Neuronal stem cell (in vitro differentiated cells): ENCODE measurements around the gene GPATCH8.

Experiments used
- DNase-seq: peaks from one replicate; pipeline ENCODE4 v3.0.0-alpha.2; 2013; ENCODE audit warnings: low spot score
- H2AFZ ChIP-seq: one replicate; pipeline ENCODE4 v1.6.1; 2013; ENCODE audit warnings: mild to moderate bottlenecking, low read length, inconsistent platforms
- H2AK5ac ChIP-seq: 2 replicates; pipeline ENCODE4 v1.6.1; 2013; ENCODE audit warnings: low read depth, mild to moderate bottlenecking, inconsistent platforms, low read length, moderate library complexity, mixed read lengths
- H2BK120ac ChIP-seq: 2 replicates; pipeline ENCODE4 v1.6.1; 2013; ENCODE audit warnings: low read depth, mild to moderate bottlenecking, inconsistent platforms, low read length, moderate library complexity, mixed read lengths
- H2BK12ac ChIP-seq: one replicate; pipeline ENCODE4 v1.6.1; 2013; ENCODE audit warnings: low read length, inconsistent platforms
- H2BK15ac ChIP-seq: 2 replicates; pipeline ENCODE4 v1.6.1; 2013; ENCODE audit warnings: mild to moderate bottlenecking, low read length, inconsistent platforms, mixed read lengths
- H2BK5ac ChIP-seq: one replicate; pipeline ENCODE4 v1.6.1; 2013; ENCODE audit warnings: inconsistent platforms, mild to moderate bottlenecking, low read length, moderate library complexity
- H3K14ac ChIP-seq: one replicate; pipeline ENCODE4 v1.6.1; 2013; ENCODE audit warnings: low read length, inconsistent platforms
- H3K18ac ChIP-seq: 2 replicates; pipeline ENCODE4 v1.6.1; 2013; ENCODE audit warnings: low read length, inconsistent platforms
- H3K23ac ChIP-seq: 2 replicates; pipeline ENCODE4 v1.6.1; 2013; ENCODE audit warnings: low read depth, mild to moderate bottlenecking, mixed read lengths, low read length, inconsistent platforms; ENCODE audit not compliant: poor library complexity
- H3K27ac ChIP-seq: replicated peaks from 3 replicates; pipeline ENCODE4 v1.5.1; 2013; ENCODE audit warnings: low read length, inconsistent platforms
- H3K27me3 ChIP-seq, 3 experiments: 2 replicates each; pipeline ENCODE4 v1.6.1; 2013; ENCODE audit warnings: low read length in 3 of 3, mild to moderate bottlenecking in 2 of 3, inconsistent platforms in 1 of 3, low read depth in 1 of 3, mixed read lengths in 1 of 3, moderate library complexity in 1 of 3; ENCODE audit not compliant: control insufficient read depth in 3 of 3, insufficient read depth in 3 of 3
- H3K36me3 ChIP-seq, 2 donors: replicated peaks in 1 of 2; 2 replicates each; pipeline ENCODE4 v1.6.1; 2013; ENCODE audit warnings: low read length in 2 of 2; ENCODE audit not compliant: control insufficient read depth in 2 of 2, insufficient read depth in 2 of 2
- H3K4ac ChIP-seq: 2 replicates; pipeline ENCODE4 v1.6.1; 2013; ENCODE audit warnings: inconsistent platforms, mild to moderate bottlenecking, low read length, moderate library complexity
- H3K4me1 ChIP-seq, 2 donors: 1 replicate in 1 of 2; 2 replicates in 1 of 2; pipeline ENCODE4 v1.6.1; 2013; ENCODE audit warnings: low read length in 2 of 2, low read depth in 1 of 2; ENCODE audit not compliant: control insufficient read depth in 2 of 2, insufficient read depth in 1 of 2
- H3K4me2 ChIP-seq: one replicate; pipeline ENCODE4 v1.6.1; 2013; ENCODE audit warnings: mild to moderate bottlenecking, low read length, inconsistent platforms; ENCODE audit not compliant: insufficient read depth, poor library complexity, severe bottlenecking
- H3K4me3 ChIP-seq, 2 donors: 2 replicates each; pipeline ENCODE4 v1.5.1; 2013; ENCODE audit warnings: low read length in 2 of 2, mild to moderate bottlenecking in 2 of 2, inconsistent platforms in 1 of 2, moderate library complexity in 1 of 2
- H3K79me1 ChIP-seq: one replicate; pipeline ENCODE4 v1.6.1; 2013; ENCODE audit warnings: low read depth, mild to moderate bottlenecking, inconsistent platforms, low read length, moderate library complexity
- H3K9ac ChIP-seq: one replicate; pipeline ENCODE4 v1.6.1; 2013; ENCODE audit warnings: mild to moderate bottlenecking, low read depth, low read length, inconsistent platforms; ENCODE audit not compliant: poor library complexity
- H3K9me3 ChIP-seq, 2 donors: replicated peaks in 1 of 2; 2 replicates each; pipeline versions ENCODE3 to v1.6.1; 2013; ENCODE audit warnings: low read length in 2 of 2, mild to moderate bottlenecking in 2 of 2, inconsistent platforms in 1 of 2, low read depth in 1 of 2, mixed read lengths in 1 of 2, moderate library complexity in 1 of 2; ENCODE audit not compliant: control insufficient read depth in 2 of 2, insufficient read depth in 1 of 2
- H4K8ac ChIP-seq: one replicate; pipeline ENCODE4 v1.6.1; 2013; ENCODE audit warnings: low read depth, mild to moderate bottlenecking, inconsistent platforms, low read length, moderate library complexity
- H4K91ac ChIP-seq: one replicate; pipeline ENCODE4 v1.6.1; 2013; ENCODE audit warnings: low read length, low read depth, mild to moderate bottlenecking, inconsistent platforms; ENCODE audit not compliant: poor library complexity
- WGBS, 2 donors: extraction: QIAGEN DNeasy Blood & Tissue Kit; methylation state at CpG; one replicate each; pipeline ENCODE4 v1.1.7; 2013; ENCODE audit warnings: missing lambda C conversion rate in 2 of 2, mixed read lengths in 1 of 2; ENCODE audit not compliant: insufficient read length in 2 of 2, insufficient replicate concordance in 1 of 2; ENCODE audit errors: extremely low coverage in 2 of 2; 5-methylcytosine and 5-hydroxymethylcytosine counted together

GPATCH8 gene

GRCh38 chr17:44383861-44384260, 119.3 kb downstream of the GPATCH8 start:
- DNase-seq, result no peak
- WGBS, 2 donors, result no CpG with 5 or more reads among the region's 16 CpGs

GRCh38 chr17:44383363-44383762, 119.8 kb downstream of the GPATCH8 start:
- Histone ChIP-seq H3K27me3 (peaks cover 2 to 30% (median 26%) of the 10 kb centered on the region in 3 experiments), H3K4me3 (no peak overlapping the region), H3K4me2 (no peak overlapping the region), H3K23ac (peak overlapping the region; percentile 14), H4K91ac (no peak overlapping the region), H3K14ac (no peak overlapping the region), H3K4me1 (peaks cover 8 to 13% of the 10 kb centered on the region in 2 donors), H3K27ac (no peak overlapping the region), H2BK120ac (no peak overlapping the region), H3K79me1 (no peaks in the 10 kb centered on the region), H2AFZ (no peak overlapping the region), H2AK5ac (no peak overlapping the region), H3K4ac (no peak overlapping the region), H3K9ac (no peak overlapping the region), H4K8ac (no peak overlapping the region), H3K9me3 (no peaks in the 10 kb centered on the region), H2BK5ac (no peak overlapping the region), H3K18ac (no peak overlapping the region), H2BK15ac (no peak overlapping the region), H3K36me3 (no peaks in the 10 kb centered on the region), H2BK12ac (no peak overlapping the region)
- no peak for DNase-seq
- no CpG with 5 or more reads among the region's 15 CpGs for WGBS, 2 donors

More at GRCh38 chr17:44383861-44384260, 119.3 kb downstream of the GPATCH8 start:
- Histone ChIP-seq H3K14ac (no peak overlapping the region), H3K36me3 (no peaks in the 10 kb centered on the region), H2BK120ac (no peak overlapping the region), H3K79me1 (no peaks in the 10 kb centered on the region), H3K18ac (peak overlapping the region; percentile 86), H2AK5ac (no peak overlapping the region), H4K91ac (no peak overlapping the region), H3K4me1 (peaks cover 8 to 13% of the 10 kb centered on the region in 2 donors), H3K9me3 (no peaks in the 10 kb centered on the region), H3K27ac (no peak overlapping the region), H2BK15ac (no peak overlapping the region), H3K27me3 (peaks cover 2 to 30% (median 26%) of the 10 kb centered on the region in 3 experiments), H3K4ac (no peak overlapping the region), H2AFZ (no peak overlapping the region), H4K8ac (no peak overlapping the region), H3K23ac (no peak overlapping the region), H2BK12ac (no peak overlapping the region), H3K4me2 (no peak overlapping the region), H3K4me3 (no peak overlapping the region), H3K9ac (no peak overlapping the region), H2BK5ac (no peak overlapping the region)

GRCh38 chr17:44382917-44383316, 120.3 kb downstream of the GPATCH8 start:
- Histone ChIP-seq H3K23ac (no peak overlapping the region), H3K4me3 (no peak overlapping the region), H3K9me3 (no peaks in the 10 kb centered on the region), H2AK5ac (no peak overlapping the region), H3K36me3 (no peaks in the 10 kb centered on the region), H3K18ac (no peak overlapping the region), H4K91ac (no peak overlapping the region), H3K79me1 (no peaks in the 10 kb centered on the region), H3K4ac (no peak overlapping the region), H2BK15ac (no peak overlapping the region), H3K27me3 (peaks cover 2 to 30% (median 26%) of the 10 kb centered on the region in 3 experiments), H3K4me1 (peaks cover 8 to 13% of the 10 kb centered on the region in 2 donors), H3K9ac (no peak overlapping the region), H3K4me2 (no peak overlapping the region), H3K14ac (no peak overlapping the region), H2BK12ac (no peak overlapping the region), H4K8ac (no peak overlapping the region), H2BK120ac (no peak overlapping the region), H3K27ac (no peak overlapping the region), H2BK5ac (no peak overlapping the region), H2AFZ (no peak overlapping the region)
- no CpG with 5 or more reads among the region's 6 CpGs for WGBS, 2 donors
- no peak for DNase-seq

- Histone ChIP-seq H2BK15ac (no peak overlapping the region), H4K91ac (no peak overlapping the region), H3K27me3 (peaks cover 2 to 30% (median 26%) of the 10 kb centered on the region in 3 experiments), H3K36me3 (no peaks in the 10 kb centered on the region), H3K4me2 (no peak overlapping the region), H3K14ac (no peak overlapping the region), H3K9ac (no peak overlapping the region), H2BK120ac (no peak overlapping the region), H3K4me1 (peaks cover 8 to 13% of the 10 kb centered on the region in 2 donors), H3K9me3 (no peaks in the 10 kb centered on the region), H3K4ac (no peak overlapping the region), H2AK5ac (no peak overlapping the region), H3K18ac (no peak overlapping the region), H3K23ac (no peak overlapping the region), H3K27ac (no peak overlapping the region), H3K4me3 (no peak overlapping the region), H3K79me1 (no peaks in the 10 kb centered on the region), H2BK12ac (no peak overlapping the region), H2AFZ (no peak overlapping the region), H2BK5ac (no peak overlapping the region), H4K8ac (no peak overlapping the region)
- no peak for DNase-seq
- no CpG with 5 or more reads among the region's 4 CpGs for WGBS, 2 donors
Observed at GRCh38 chr17:44381810-44382305, 121.3 kb downstream of the GPATCH8 start.
